ENCODE data around the gene NES.
A peak's percentile ranks its signal among the peaks of the same experiment; 100 is the strongest.

NES gene

GRCh38 chr1:156623946-156624813, 53.0 kb downstream of the NES start:
- Histone ChIP-seq H3K18ac (ENCODE audit: low read length) (peak overlapping the region; percentile 86), H4K8ac (ENCODE audit: low read depth, low read length) (no peak overlapping the region), H2BK120ac (ENCODE audit: low read depth, low read length) (no peak overlapping the region), H2AFZ (ENCODE audit: low read length) (peak overlapping the region; percentile 87), H3K4ac (ENCODE audit: low read length) (no peak overlapping the region), H3K79me1 (ENCODE audit: low read depth, low read length) (no peaks in the 10 kb centered on the region), H3K23ac (ENCODE audit: low read depth, low read length, poor library complexity) (peak overlapping the region; percentile 92), H3K27me3 (ENCODE audit: control insufficient read depth in 3 of 3, insufficient read depth in 3 of 3, low read depth in 1 of 3, low read length in 3 of 3) (peaks cover 23 to 68% (median 58%) of the 10 kb centered on the region in 3 experiments), H2AK5ac (ENCODE audit: low read depth, low read length) (peak overlapping the region; percentile 96), H3K4me1 (ENCODE audit: control insufficient read depth in 2 of 2, insufficient read depth in 1 of 2, low read depth in 1 of 2, low read length in 2 of 2) (peaks cover 6% of the 10 kb centered on the region in 2 donors), H3K9ac (ENCODE audit: low read depth, low read length, poor library complexity) (peak overlapping the region; percentile 88), H2BK5ac (ENCODE audit: low read length) (peak overlapping the region; percentile 34), H2BK12ac (ENCODE audit: low read length) (peak overlapping the region; percentile 32), H3K14ac (ENCODE audit: low read length) (peak overlapping the region; percentile 78), H3K9me3 (replicated peaks in 1 of 2; ENCODE audit: control insufficient read depth in 2 of 2, insufficient read depth in 1 of 2, low read depth in 1 of 2, low read length in 2 of 2) (peaks cover 0 to 4% of the 10 kb centered on the region in 2 donors), H3K4me3 (ENCODE audit: low read length in 2 of 2) (peak overlapping the region; percentile 31 to 85), H3K27ac (replicated peaks; ENCODE audit: low read length) (no peak overlapping the region), H2BK15ac (ENCODE audit: low read length) (peak overlapping the region; percentile 81), H4K91ac (ENCODE audit: low read depth, low read length, poor library complexity) (no peak overlapping the region), H3K4me2 (ENCODE audit: insufficient read depth, low read length, poor library complexity, severe bottlenecking) (peak overlapping the region; percentile 93), H3K36me3 (replicated peaks in 1 of 2; ENCODE audit: control insufficient read depth in 2 of 2, insufficient read depth in 2 of 2, low read length in 2 of 2) (no peaks in the 10 kb centered on the region)
- peak; percentile 65 for DNase-seq (ENCODE audit: low spot score)
- no CpG with 5 or more reads among the region's 87 CpGs for WGBS, 2 donors (ENCODE audit: extremely low coverage in 2 of 2, insufficient read length in 2 of 2, insufficient replicate concordance in 1 of 2)

DNA sequence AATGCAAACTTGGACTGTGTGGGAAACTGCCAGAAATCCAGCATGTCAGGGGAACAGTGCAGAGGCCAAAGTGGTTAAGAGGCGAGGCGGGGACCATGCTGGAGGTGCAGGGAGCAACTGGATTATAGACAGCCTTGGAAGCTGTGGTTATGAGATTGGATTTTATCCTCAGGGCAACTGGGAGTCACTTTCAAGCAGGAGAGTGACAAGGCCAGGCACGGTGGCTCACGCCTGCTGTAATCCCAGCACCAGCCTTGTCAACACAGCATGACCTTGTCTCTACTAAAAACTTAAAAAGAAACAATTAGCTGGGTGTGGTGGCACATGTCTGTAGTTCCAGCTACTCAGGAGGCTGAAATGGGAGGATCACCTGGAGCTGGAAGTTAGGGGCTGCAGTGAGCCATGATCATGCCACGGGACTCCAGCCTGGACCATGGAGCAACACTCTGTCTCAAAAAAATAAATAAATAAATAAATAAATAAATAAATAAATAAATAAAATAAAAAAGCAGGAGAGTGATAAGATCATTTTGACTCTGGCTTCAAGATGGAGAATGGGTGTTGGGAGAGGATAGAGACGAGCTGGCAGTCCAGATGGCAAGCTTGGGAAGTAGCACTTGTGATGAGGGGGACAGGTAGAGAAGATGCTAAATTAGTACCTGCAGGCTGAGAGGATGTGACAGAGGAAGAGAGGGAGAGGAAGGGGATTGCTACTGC, 54.5 kb downstream of the NES start:
- DNase-seq (ENCODE audit: low spot score): no peak
- Histone ChIP-seq H3K27me3 (ENCODE audit: control insufficient read depth in 3 of 3, insufficient read depth in 3 of 3, low read depth in 1 of 3, low read length in 3 of 3) (peaks cover 23 to 68% (median 58%) of the 10 kb centered on the region in 3 experiments), H3K79me1 (ENCODE audit: low read depth, low read length) (no peaks in the 10 kb centered on the region), H2BK120ac (ENCODE audit: low read depth, low read length) (no peak overlapping the region), H2AFZ (ENCODE audit: low read length) (no peak overlapping the region), H3K27ac (replicated peaks; ENCODE audit: low read length) (no peak overlapping the region), H3K18ac (ENCODE audit: low read length) (no peak overlapping the region), H3K4ac (ENCODE audit: low read length) (no peak overlapping the region), H3K4me3 (ENCODE audit: low read length in 2 of 2) (peak overlapping the region in 1 of 2 donors; percentile 42), H2BK12ac (ENCODE audit: low read length) (no peak overlapping the region), H3K23ac (ENCODE audit: low read depth, low read length, poor library complexity) (no peak overlapping the region), H3K14ac (ENCODE audit: low read length) (no peak overlapping the region), H3K4me2 (ENCODE audit: insufficient read depth, low read length, poor library complexity, severe bottlenecking) (no peak overlapping the region), H3K9me3 (replicated peaks in 1 of 2; ENCODE audit: control insufficient read depth in 2 of 2, insufficient read depth in 1 of 2, low read depth in 1 of 2, low read length in 2 of 2) (peaks cover 0 to 4% of the 10 kb centered on the region in 2 donors), H4K8ac (ENCODE audit: low read depth, low read length) (no peak overlapping the region), H3K36me3 (replicated peaks in 1 of 2; ENCODE audit: control insufficient read depth in 2 of 2, insufficient read depth in 2 of 2, low read length in 2 of 2) (no peaks in the 10 kb centered on the region), H4K91ac (ENCODE audit: low read depth, low read length, poor library complexity) (no peak overlapping the region), H2BK5ac (ENCODE audit: low read length) (no peak overlapping the region), H2BK15ac (ENCODE audit: low read length) (no peak overlapping the region), H3K9ac (ENCODE audit: low read depth, low read length, poor library complexity) (no peak overlapping the region), H2AK5ac (ENCODE audit: low read depth, low read length) (no peak overlapping the region), H3K4me1 (ENCODE audit: control insufficient read depth in 2 of 2, insufficient read depth in 1 of 2, low read depth in 1 of 2, low read length in 2 of 2) (peaks cover 6% of the 10 kb centered on the region in 2 donors)
- no CpG with 5 or more reads among the region's 6 CpGs for WGBS, 2 donors (ENCODE audit: extremely low coverage in 2 of 2, insufficient read length in 2 of 2, insufficient replicate concordance in 1 of 2)

GRCh38 chr1:156619582-156619955, 57.6 kb downstream of the NES start:
- peak overlapping the region; percentile 6 for H3K9ac ChIP-seq (ENCODE audit: low read depth, low read length, poor library complexity)
- H3K23ac ChIP-seq (ENCODE audit: low read depth, low read length, poor library complexity): no peak overlapping the region

More at GRCh38 chr1:156619582-156619955, 57.6 kb downstream of the NES start:
- no CpG with 5 or more reads among the region's 6 CpGs for WGBS, 2 donors (ENCODE audit: extremely low coverage in 2 of 2, insufficient read length in 2 of 2, insufficient replicate concordance in 1 of 2)
- H3K18ac ChIP-seq (ENCODE audit: low read length): no peak overlapping the region
- no peaks in the 10 kb centered on the region for H3K79me1 ChIP-seq (ENCODE audit: low read depth, low read length)
- H2AK5ac ChIP-seq (ENCODE audit: low read depth, low read length): no peak overlapping the region
- no peak overlapping the region for H3K4me2 ChIP-seq (ENCODE audit: insufficient read depth, low read length, poor library complexity, severe bottlenecking)
- peaks cover 0 to 3% of the 10 kb centered on the region in 2 donors for H3K4me1 ChIP-seq (ENCODE audit: control insufficient read depth in 2 of 2, insufficient read depth in 1 of 2, low read depth in 1 of 2, low read length in 2 of 2)
- H3K4me3 ChIP-seq (ENCODE audit: low read length in 2 of 2): no peak overlapping the region
- H3K4ac ChIP-seq (ENCODE audit: low read length): no peak overlapping the region
- no peak overlapping the region for H2BK5ac ChIP-seq (ENCODE audit: low read length)
- H4K91ac ChIP-seq (ENCODE audit: low read depth, low read length, poor library complexity): no peak overlapping the region
- no peak overlapping the region for H2AFZ ChIP-seq (ENCODE audit: low read length)
- no peak overlapping the region for H3K27ac ChIP-seq (replicated peaks; ENCODE audit: low read length)
- DNase-seq (ENCODE audit: low spot score): no peak
- no peak overlapping the region for H2BK12ac ChIP-seq (ENCODE audit: low read length)
- no peak overlapping the region for H2BK15ac ChIP-seq (ENCODE audit: low read length)
- H3K9me3 ChIP-seq (replicated peaks in 1 of 2; ENCODE audit: control insufficient read depth in 2 of 2, insufficient read depth in 1 of 2, low read depth in 1 of 2, low read length in 2 of 2): peaks cover 0 to 4% of the 10 kb centered on the region in 2 donors
- H3K36me3 ChIP-seq (replicated peaks in 1 of 2; ENCODE audit: control insufficient read depth in 2 of 2, insufficient read depth in 2 of 2, low read length in 2 of 2): no peaks in the 10 kb centered on the region
- no peak overlapping the region for H3K14ac ChIP-seq (ENCODE audit: low read length)
- no peak overlapping the region for H2BK120ac ChIP-seq (ENCODE audit: low read depth, low read length)
- no peak overlapping the region for H4K8ac ChIP-seq (ENCODE audit: low read depth, low read length)
- peaks cover 11 to 67% (median 43%) of the 10 kb centered on the region in 3 experiments for H3K27me3 ChIP-seq (ENCODE audit: control insufficient read depth in 3 of 3, insufficient read depth in 3 of 3, low read depth in 1 of 3, low read length in 3 of 3)

Data from neuronal stem cell (in vitro differentiated cells).